Omental fat pad (tissue), 4 donors: ENCODE measurements around the gene MAPKAPK2. TPM values are rescaled to one million over a fixed set of nuclear protein-coding genes. Genes with fewer than 3 reads are reported as not detected.
A peak's percentile ranks its signal among the peaks of the same experiment; 100 is the strongest.

ENCODE experiments used
- ATAC-seq: fragments of 150-250 bp; one replicate; pipeline ENCODE4 v1.9.1; 2016; ENCODE audit warnings: mild to moderate bottlenecking, moderate library complexity; ENCODE audit not compliant: low FRiP score
- DNase-seq: peaks from one replicate; pipeline ENCODE4 v3.0.0-alpha.2; 2019; ENCODE audit warnings: low spot score
- total RNA-seq, 4 donors: library from RNA; depleted of rRNA; stranded (reverse); fragments of >200 nt; gene quantifications; one replicate each; pipeline ENCODE4 v1.1.0, GENCODE V29; 2016
- TF ChIP-seq, protein P1 (sequence below), 3 donors: fragments of 450-650 bp; IDR thresholded peaks; one replicate each; pipeline ENCODE4 v1.5.1; 2016 to 2017; ENCODE audit warnings: antibody characterized with exemption in 3 of 3, mild to moderate bottlenecking in 3 of 3, moderate library complexity in 2 of 3

Gene MAPKAPK2
- total RNA-seq, 4 donors from 2014 or later, result 52.0 to 151 (median 79.9) TPM

DNA sequence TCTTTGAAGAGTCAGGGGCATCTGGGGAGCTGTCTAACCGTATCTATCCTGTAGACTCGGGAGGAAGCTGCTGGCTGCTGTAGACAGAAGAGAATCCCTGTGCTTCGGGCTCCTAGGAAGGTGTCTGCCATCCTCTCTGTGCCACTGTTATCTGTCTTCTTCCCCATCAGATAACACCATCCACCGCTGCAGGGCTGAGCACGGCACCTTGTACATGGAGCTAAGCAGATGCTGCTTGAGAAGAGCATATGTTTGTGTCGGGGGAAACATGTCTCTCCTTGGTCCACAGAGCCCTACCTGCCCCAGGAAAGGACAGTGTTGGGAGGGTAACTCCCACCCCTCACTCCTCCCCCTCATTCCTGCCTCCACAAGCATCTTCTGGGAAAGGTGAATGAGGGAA is 1.4 kb upstream of the MAPKAPK2 start:
- DNase-seq (no peak), ATAC-seq (no peak)

GRCh38 chr1:206684003-206684402 is 702 bp upstream of the MAPKAPK2 start:
- ATAC-seq (no peak), DNase-seq (no peak)
- TF ChIP-seq, protein P1, sequence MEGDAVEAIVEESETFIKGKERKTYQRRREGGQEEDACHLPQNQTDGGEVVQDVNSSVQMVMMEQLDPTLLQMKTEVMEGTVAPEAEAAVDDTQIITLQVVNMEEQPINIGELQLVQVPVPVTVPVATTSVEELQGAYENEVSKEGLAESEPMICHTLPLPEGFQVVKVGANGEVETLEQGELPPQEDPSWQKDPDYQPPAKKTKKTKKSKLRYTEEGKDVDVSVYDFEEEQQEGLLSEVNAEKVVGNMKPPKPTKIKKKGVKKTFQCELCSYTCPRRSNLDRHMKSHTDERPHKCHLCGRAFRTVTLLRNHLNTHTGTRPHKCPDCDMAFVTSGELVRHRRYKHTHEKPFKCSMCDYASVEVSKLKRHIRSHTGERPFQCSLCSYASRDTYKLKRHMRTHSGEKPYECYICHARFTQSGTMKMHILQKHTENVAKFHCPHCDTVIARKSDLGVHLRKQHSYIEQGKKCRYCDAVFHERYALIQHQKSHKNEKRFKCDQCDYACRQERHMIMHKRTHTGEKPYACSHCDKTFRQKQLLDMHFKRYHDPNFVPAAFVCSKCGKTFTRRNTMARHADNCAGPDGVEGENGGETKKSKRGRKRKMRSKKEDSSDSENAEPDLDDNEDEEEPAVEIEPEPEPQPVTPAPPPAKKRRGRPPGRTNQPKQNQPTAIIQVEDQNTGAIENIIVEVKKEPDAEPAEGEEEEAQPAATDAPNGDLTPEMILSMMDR (IDR thresholded peaks at IDR 0.05), result no peak

More for the DNA sequence above, 1.4 kb upstream of the MAPKAPK2 start:
- TF ChIP-seq, protein P1 (IDR thresholded peaks at IDR 0.05), result no peak

DNA sequence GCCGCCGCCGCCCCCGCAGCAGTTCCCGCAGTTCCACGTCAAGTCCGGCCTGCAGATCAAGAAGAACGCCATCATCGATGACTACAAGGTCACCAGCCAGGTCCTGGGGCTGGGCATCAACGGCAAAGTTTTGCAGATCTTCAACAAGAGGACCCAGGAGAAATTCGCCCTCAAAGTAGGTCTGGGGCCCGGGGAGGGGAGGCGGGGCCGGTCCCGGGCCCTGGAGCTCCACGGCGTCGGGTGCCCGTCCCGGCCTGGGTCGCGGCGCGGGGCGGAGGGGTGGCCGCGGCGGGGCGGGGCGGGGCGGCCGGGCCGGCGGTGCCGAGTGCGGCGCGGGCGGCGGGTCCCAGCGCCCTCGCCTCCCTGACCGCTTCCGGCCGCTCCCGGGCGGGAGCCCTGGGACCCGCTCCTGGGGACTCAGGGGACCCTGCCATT is 646 bp downstream of the MAPKAPK2 start:
- TF ChIP-seq, protein P1 (IDR thresholded peaks at IDR 0.05), result no peak
- DNase-seq (no peak), ATAC-seq (peak; percentile 37)

DNA sequence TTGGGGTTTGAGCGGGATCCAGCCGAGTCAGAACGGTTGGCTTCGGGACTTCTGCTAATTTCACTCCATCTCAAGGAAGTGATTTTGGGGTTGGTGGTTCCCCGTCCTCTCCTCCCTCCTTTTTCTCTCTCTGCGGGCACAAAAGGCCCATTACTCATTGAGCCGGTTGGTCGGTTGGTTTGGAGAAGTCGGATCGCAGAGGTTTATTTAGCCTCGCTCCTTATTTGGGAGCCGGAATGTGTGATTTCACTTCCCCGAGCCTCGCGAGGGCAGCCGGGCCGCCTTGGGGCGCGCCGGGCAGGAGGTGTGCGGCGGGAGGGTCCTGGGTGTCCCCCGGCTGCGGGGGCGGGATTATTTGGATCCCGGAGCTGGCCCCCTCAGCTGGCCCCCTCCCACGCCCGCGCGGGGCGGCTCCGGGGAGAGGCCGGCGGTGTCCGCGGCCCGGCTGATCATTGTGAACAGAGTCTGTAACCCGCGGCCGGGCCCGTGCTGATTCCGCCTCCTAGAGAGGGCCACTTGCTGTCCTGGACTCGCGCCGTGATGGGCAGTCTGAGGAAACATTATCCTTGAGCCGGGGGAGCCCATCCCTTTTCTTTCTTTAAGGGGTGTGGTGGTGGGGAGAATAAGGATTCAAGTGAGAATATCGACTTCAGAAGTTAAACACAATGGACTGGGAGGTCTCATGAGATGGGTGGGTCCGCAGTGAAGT is 1.2 kb downstream of the MAPKAPK2 start:
- TF ChIP-seq, protein P1 (IDR thresholded peaks at IDR 0.05), result no peak
- DNase-seq, result no peak
- peak; percentile 22 for ATAC-seq

- no peak for ATAC-seq
- TF ChIP-seq, protein P1 (IDR thresholded peaks at IDR 0.05), result no peak
- DNase-seq, result no peak
Measured at GRCh38 chr1:206686478-206687249, 2.0 kb downstream of the MAPKAPK2 start.

DNA sequence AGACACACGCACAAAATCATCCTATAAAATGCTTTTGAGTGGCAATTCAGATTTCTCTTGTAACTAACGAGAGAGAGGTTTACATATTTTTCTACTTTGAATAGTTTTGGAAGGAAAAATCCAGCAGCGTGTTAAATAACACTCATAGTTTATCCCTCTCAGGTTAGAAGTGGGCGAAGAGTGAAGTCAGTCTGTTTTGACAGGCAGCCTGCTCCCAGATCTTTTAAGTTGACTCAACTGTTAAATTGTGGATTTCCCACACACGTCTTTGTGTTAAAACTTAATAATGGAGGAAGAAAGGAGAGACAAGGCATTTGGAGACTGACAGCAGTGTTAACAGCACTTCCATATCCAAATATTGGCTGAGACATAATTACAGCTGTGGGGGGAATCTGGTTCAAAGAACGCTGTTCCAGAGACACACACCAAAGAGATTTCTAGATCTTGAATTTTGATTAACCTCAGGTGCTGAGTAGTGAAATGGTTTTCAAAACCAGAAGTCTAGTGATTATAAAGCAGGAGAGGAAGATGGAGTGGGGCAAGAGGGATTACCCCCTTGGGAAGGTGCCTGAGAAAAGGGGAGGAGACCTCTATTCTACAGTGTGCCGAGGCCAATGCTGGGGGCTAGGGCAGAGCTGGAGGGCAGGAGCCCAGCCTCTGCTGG is 2.7 kb downstream of the MAPKAPK2 start:
- no peak for DNase-seq
- no peak for ATAC-seq
- TF ChIP-seq, protein P1 (IDR thresholded peaks at IDR 0.05), result no peak
